ENCODE results near the gene DZIP1L.
A peak's percentile ranks its signal among the peaks of the same experiment; 100 is the strongest.
"Not testable (repeated sequence)": the region's sequence is repeated elsewhere in the genome, so short reads cannot be mapped to it uniquely, and the experiment has no call there.

DZIP1L gene, protein sequence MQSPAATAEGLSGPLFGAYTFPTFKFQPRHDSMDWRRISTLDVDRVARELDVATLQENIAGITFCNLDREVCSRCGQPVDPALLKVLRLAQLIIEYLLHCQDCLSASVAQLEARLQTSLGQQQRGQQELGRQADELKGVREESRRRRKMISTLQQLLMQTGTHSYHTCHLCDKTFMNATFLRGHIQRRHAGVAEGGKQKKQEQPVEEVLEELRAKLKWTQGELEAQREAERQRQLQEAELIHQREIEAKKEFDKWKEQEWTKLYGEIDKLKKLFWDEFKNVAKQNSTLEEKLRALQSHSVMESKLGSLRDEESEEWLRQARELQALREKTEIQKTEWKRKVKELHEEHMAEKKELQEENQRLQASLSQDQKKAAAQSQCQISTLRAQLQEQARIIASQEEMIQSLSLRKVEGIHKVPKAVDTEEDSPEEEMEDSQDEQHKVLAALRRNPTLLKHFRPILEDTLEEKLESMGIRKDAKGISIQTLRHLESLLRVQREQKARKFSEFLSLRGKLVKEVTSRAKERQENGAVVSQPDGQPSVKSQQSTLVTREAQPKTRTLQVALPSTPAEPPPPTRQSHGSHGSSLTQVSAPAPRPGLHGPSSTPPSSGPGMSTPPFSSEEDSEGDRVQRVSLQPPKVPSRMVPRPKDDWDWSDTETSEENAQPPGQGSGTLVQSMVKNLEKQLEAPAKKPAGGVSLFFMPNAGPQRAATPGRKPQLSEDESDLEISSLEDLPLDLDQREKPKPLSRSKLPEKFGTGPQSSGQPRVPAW

DNA sequence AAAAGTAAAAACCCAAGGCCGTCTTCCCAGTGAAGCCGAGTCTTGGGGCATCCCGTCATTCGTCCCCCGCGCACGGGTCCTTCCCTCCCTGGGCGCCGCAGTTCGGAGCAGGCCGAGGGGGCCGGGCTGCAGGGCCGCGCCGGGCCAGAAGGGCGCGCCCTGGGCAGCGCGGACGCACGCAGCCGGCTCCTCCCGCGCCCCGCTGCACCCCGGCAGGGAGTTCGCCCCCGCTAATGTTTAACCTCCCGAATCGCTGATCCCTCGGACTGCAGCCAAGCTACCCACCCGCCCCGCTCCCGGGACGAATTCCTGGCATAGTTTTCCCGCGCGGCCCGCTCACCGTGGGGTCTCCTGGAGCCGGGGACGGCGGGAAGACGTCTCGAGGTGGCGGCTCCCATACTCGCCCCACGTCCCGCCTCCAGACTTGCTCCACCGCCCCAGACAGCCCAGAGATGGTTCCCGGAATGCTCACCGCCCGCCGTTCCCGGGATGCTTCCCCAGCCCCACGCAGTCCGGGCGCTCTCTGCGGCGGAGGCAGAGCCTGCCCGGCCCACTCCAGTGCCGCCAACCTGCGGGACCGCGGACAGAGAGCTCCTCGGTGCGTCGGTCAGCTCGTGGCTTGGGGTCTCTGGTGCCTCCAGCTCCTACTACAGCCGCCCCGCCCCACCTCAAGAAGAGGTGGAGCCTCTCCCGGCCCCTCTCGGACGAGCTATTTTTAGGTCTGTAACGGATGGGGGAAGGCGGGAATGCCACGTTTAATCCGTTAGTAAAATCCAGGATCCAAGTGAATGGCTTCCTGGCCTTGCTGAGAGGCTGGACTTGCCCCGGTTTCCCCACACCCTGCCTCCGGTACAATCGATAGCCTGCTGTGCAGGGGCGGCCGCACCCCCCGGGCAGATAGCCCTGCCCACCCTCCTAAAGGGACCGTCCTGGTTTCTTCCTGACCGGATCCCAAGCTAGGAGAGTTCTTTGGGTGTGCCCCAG lies at the start of gene DZIP1L:
TSS of gene DZIP1L (minus strand) at position 621 of the 984 bp plus-strand sequence. CDS start 11,637 bp downstream, outside the sequence.
- DNase-seq: peak; percentile 36

DNA sequence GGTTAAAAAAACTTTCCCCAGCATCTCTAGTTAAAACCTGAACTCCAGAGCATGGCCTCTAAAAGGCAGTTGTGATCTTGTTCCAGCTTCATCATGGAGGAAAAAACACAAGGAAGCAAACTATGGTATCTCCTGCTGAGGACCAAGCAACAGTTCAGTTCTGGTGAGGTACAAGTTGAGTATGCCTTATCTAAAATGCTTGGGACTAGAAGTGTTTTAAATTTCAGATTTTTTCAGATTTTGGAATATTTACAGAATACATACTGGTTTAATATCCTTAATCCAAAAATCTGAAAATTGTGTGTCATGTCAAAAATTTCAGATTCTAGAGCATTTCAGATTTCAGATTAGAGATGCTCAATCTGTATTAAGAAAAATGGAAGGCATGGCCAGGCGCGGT lies 49.7 kb upstream of the DZIP1L start:
- no peak for DNase-seq

DNA sequence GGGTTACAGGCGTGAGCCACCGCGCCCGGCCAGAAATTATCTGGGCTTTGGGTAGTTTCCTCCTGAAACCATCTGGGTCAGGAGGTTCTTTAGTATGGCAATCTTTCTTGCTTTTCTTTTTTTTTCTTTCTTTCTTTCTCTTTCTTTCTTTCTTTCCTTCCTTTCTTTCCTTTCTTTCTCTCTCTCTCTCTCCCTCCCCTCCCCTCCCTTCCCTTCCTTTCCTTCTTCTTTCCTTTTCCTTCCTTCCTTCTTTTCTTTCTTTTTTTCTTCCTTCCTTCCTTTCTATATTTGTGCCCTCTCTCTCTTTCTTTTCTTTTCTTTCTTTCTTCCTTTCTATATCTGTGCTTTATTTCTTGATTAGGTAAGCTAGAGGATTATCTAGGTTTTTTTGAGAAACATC lies 42.3 kb upstream of the DZIP1L start:
- DNase-seq: no peak

DNA sequence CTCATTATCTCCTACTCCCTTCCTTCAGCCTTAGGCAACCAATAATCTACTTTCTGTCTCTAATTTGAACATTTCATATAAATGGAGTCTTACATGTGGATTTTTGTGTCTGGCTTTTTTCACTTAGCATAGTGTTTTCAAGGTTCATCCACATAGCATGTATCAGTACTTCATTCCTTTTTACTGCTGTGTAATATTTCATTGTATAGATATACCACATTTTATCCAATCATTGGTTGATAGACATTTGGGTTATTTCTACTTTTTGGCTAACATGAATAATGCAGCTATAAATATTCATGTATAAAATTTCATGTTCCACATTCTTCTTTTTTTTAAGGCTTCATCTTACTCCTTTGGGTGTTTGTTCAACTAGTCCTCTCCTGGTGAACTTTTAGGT lies 39.1 kb upstream of the DZIP1L start:
- no peak for DNase-seq

DNA sequence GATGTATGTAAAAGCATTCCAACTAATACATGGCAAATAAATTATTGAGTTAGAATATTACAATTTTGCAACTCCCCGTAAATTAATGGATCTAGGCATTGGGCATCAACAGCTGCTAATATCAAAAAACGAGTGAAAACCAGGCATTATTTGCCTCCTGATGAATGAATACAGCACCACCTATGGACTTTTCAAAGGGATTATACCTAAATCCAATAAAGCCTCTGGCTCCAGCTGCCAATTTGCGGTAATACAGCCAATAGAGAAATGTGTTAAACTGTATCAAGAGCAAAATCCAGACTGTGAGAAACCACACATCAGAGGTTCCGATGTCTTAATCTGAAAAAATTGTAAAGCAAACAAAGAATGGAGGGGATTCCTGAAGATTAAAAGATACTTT lies 33.1 kb upstream of the DZIP1L start:
- peak; percentile 11 for DNase-seq

DNA sequence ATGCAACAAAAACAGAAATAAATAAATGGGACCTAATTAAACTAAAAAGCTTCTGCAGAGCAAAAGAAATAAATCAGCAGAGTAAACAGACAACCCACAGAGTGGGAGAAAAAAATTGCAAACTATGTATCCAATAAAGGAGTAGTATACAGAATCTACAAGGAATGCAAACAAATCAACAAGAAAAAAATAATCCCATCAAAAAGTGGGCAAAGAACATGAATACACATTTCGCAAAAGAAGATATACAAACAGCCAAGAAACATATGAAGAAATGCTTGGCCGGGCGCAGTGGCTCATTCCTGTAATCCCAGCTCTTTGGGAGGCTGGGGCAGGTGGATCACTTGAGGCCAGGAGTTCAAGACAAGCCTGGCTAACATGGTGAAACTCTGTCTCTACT lies 26.8 kb upstream of the DZIP1L start:
- not testable (repeated sequence) for DNase-seq

DNA sequence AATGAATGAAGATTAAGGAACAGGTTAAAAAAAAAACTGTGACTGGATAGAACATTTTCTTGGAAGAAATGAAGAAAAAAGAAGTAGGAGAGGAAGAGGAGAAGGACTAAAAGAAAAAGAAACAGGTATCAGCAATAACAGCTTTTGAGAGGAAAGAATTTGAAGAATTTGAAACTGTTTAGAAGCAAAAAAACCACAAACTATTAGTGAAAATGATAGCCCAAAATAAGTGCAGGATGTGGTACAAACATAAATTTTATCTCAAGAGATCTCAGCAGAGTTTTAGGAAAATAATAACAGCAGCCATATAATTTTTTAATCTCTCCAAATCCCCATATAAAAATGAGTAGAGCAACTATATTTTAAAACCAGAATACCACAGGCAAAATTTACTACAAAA lies 25.5 kb upstream of the DZIP1L start:
- no peak for DNase-seq

DNA sequence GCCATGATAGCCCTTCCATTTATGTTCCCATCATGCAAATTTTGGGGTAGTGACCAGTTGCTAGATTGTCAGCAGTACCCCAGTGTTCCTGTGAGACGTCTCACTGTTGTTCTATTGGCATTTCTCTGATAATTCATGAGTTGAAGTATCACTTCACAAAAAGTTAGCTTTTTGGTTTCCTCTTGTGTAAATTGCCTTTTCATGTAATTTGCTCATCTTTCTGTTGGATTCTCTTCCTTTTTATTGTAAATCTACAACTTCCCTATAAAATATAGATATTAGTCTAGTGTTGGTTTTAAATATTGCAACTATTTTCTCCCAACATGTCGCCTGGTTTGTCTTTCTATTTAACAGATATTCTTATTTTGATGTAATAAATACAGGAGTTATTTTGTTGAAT lies 24.3 kb upstream of the DZIP1L start:
- no peak for DNase-seq

DNA sequence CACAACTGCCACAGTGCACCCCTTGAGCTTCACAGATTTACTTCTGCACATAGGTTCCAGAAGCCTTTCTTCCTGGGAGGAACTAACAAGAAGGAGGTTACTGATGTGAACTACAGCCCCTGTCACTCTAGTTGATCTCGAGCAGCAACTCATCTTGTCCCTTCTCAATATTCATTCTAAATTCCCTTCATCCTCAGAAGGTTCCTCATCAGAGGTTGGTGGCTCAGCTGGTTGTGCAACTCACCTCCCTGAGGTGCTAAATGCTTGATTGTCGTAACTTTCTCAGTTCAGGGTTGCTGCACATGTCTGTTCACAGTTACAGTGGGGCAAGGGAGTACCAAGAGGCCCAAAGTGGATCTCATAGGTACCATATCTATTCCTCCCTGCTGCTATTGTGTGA lies 22.5 kb upstream of the DZIP1L start:
- no peak for DNase-seq

DNA sequence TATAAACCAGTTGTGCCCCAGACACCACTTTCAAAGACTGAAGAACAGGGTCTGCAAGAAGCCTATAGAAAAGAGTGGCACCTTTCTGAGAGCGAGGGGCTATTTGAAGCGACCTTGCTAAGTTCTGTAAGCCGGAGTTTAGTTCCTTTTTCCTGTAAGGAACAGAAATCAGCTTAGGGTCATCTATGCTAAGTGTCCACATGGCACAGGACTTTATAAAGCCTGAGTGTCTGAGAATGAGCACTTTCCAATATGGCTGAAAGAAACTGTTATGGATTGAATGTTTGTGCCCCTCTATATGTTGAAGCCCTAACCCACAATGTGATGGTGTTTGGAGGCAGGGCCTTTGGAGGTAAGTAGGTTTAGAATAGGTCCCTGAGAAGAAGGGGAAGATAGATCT lies 20.8 kb upstream of the DZIP1L start:
- DNase-seq: no peak

DNA sequence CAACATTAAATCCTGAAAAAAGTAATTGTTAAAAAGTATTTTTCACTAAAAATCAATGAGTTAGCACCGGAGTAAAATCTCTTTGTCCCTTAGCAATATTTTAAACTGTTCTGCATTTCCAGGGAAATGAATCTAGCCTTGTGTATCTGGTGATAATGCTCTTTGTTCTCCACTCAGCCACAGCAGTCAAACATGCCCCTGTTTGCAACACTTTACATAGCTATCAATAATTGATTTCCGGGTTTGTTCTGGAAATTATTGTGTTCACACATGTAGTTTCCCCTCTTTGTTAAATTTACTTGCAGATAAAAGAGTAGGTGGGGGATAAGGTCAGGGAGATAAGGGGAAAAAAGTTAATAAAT lies 20.4 kb upstream of the DZIP1L start:
- no peak for DNase-seq

DNA sequence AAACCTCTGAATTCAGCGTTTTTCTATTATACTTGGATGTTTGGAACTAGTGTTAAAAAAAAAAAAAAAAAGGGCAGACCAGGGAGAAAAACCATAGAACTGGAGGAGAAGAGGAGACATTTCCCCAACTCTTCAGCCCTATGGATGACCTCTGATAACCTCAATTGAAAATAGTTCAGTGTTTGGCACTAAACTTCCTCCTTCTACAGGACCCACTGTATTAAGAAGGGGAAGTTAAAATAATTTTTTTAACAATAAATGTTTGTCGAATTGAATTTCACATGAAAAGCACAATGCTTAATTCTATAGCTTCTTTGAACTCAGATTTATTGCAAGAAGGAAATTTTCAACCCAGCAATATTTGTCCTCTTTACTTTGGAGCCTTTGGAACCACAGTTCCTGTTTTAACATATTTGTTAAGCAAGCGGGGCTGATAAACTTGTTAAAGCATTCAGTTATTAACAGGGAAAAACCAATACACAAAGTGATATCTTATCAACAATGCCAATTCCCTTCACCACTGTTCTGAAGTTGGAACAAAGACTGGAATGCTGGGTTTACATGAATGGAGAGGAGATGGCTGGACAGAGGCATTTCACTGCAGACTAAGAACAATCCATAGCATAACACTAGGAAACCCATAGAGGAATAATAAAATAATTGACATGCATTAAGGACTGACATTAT lies 19.9 kb upstream of the DZIP1L start:
- peak; percentile 46 for DNase-seq

DNA sequence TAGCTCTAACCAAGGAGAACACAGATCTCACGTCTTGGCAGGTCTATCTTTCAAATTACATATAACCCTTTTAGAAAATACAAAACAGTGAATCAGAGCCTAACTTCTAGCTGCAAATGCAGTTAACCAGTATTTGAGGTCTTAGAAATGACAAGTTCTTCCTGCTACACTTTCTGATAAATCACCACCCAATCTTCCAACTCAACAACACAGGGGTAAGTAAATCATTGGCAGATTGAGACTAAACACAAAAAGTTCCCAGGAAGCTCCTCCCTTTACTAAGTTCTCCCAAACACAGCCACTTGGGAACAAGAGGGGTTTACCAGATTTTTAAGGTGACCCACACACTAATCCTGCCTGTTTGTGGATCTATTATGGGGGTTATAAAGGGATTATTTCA lies 16.8 kb upstream of the DZIP1L start, which contains the start of gene A4GNT:
TSS of gene A4GNT (minus strand) at position 152 of the 400 bp plus-strand sequence. CDS start 1,134 bp downstream, outside the sequence.
- no peak for DNase-seq

DNA sequence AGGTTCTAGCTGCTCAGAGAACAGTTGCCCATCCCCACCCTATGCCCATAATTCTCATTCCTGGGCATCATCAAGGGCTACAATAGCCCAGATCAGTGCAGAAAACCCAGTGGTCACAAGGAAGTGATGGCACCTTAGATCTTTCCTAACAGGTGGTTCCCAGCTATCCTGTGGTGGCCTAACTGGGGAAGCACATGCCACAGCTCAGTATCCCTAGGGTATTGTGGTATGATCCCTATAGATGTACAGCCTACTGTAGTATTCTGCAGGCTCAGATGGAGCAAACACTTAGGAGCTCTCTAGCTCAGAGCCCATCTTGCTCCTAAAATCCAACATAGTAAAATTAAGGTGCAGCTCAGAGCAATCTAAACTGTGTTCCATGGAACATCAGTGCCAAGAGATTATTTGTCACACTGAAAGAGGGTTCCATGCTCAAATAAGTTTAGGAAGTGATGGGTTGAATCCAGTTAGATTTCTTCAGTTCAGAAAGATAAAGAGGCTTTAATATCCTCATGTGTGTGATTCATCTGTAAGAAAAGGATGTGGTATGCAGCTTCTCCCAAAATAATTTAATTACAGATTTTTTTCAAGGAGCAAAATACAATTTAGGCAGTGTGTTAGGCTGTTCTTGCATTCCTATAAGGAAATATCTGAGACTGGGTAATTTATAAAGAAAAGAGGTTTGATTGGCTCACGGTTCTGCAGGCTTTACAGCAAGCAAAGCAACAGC lies 12.4 kb upstream of the DZIP1L start:
- no peak for DNase-seq

DNA sequence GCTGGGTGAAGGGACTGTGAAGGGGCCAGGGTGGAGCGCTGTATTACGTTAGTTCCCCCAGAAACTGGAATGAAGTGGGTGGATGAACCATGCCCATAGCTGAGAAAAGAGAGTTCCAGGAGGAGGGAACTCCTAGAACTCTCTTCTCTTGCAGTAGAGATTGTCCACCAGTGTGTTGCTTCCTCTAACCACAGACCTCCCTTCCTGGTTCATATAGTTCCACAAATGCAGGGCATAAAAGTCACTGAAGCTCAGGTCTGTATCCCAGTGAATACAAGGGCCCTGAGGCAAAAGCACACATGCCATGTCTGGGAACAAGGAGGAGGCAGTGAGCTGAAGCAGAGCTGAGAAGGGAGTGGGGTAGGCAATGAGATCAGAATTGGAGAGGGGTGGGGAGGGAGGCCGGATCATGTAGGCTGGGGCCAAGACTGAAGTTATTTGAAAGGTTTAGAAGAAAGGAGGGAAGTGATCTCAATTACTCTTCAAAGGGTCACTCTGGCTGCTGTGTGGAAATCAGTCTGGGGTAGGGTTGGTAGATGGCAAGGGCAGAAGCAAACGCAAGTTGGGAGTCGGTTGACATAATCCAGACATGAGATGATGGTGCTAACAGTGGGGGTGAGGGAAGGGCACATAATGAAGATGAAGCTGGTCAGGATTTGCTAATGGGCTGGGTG lies 10.3 kb upstream of the DZIP1L start:
- DNase-seq: peak; percentile 47

DNA sequence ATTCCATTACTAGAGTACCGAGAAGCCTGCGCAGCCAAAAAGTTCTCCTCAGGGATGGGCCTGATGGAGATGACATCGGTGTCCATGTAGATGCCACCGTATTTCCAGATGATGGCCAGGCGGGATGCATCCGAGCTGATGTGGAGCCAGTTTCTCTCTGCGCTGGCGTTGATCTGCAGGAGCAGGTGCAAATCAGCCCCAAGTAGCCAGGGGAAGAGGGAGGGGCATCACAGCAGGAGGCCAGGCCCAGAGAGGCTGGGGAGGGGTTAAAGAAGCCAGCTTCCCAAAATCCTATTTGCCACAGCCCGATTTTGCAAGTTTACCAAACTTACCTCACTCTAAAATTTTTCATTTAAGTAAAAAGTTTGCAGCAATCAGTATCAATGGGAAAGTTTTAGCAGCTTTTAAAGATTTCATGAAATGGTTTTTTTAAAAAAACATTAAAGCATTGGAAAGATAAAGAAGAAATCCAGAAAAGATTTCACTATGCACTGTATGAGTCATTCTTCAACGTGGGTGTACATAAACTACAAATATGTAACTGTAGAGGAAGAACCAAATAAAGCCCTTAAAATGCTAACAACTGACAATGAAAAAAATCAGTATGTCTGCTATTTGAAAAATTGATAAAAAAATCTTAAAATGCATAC lies 9.4 kb upstream of the DZIP1L start:
- no peak for DNase-seq

DNA sequence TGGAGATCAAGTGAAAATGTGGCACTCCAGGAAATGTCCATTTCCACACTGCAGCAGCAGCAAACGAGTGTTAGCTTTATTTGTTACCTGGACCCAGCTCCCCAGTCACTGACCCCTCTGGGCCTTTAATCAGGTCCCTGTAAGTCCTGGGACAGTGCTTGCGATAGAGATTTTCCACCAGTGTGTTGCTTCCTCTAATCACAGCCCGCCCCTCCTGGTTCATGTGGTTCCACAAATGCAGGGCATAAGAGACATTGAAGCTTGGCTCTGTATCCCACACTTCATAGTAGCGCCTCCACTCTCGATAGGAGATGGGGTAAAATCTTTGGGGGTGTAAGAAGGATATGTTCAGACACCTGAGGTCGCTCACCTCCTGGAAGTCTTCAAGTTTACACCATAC lies 8.8 kb upstream of the DZIP1L start:
- DNase-seq: no peak

DNA sequence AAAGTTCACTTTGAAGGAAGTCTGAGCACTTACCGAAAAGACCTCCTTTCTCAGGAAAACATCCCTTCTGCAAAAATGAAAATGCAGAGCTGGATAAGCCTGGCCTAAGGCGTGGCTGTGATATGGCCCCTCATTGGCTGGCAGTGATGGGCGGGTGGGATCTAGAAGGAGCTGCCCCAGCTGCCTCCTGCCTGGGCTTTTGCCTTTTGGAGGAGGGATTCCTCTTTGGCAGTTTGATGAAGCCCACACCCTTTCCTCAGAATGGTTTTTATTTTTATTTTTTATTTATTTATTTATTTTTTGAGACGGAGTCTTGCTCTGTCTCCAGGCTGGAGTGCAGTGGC lies 4.0 kb upstream of the DZIP1L start:
- DNase-seq: no peak

DNA sequence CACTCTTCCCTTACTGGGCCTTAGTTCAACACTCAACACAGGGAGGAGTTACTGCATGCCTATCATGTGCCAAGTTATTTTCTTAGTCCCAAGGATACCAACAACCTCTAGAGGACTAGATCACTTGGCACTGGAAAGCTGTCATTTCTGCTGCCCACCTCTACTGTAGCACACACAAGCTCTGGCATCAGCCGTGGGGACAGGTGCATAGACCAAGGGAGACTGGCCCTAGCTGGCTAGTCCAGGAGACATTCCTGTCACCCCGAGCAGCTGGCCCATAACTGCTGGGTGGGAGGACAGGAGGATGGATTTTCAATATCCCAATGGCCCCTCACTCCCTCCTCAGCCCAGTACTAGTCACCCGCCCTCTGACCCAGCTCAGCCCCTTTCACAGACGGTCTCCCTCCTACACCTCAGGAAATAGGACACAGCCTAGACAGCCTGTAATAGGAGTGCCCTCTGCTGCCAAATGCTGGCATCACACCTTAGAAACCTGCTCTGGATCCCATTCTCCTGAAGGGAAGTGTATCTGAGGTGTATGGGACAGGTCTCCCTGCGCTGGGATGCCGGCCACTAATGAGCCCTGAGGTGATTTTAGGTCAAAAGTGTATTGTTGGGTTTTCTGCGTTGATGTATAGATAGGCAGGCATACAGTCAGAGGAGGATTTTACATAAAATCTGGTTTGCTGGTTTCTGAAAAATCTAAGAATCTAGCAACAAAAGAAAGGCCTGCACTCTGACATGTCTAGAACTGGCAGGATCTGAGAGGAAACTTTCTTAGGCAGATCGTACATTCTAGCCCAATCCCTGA lies 3.4 kb upstream of the DZIP1L start:
- peak; percentile 79 for DNase-seq

DNA sequence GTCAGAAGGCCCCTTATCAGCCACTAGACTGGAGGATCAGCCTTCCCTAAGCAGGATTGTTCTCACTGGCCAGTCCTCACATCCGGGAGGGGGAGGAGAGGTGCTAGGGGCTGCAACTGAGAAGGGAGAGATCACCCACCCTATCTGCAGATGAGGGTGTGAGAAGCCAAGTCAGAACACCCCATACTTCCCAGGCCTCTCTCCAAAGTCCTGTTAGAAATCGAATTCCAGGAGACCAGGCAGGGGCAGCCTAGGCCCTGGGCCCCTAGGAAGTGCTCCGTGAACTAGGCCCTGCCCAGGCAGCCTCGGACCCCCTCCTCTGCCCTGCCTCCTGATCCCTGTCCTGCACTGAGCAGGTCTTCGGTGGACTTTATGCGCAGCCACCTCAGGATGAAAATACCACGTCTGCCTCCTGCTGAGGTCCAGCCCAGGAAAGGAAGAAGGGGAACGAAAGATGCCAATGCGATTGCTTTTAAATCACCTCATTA lies 933 bp downstream of the DZIP1L start:
- no peak for DNase-seq
